Spleen (tissue), 11 donors: ENCODE measurements around the gene SRP68. TPM values are rescaled to one million over a fixed set of nuclear protein-coding genes. Genes with fewer than 3 reads are reported as not detected.

Experiments used
- DNase-seq: peaks from one replicate; pipeline ENCODE4 v3.0.0-alpha.2; 2020
- H3K27ac ChIP-seq, 8 donors: fragments of 200-600 bp; sonication (generic) in 7 of 8; 1 replicate in 4 of 8; 2 replicates in 4 of 8; pipeline versions ENCODE4 v1.5.0 to v1.8.0; 2016 to 2021; ENCODE audit warnings: inconsistent platforms in 4 of 8, mild to moderate bottlenecking in 4 of 8, moderate library complexity in 1 of 8
- H3K27me3 ChIP-seq, 7 donors: fragments of 200-600 bp; sonication (generic) in 6 of 7; replicated peaks in 1 of 7; 1 replicate in 4 of 7; 2 replicates in 3 of 7; pipeline versions ENCODE4 v1.5.0 to v1.8.0; 2016 to 2021; ENCODE audit warnings: inconsistent platforms in 3 of 7, mild to moderate bottlenecking in 1 of 7
- H3K36me3 ChIP-seq, 6 donors: fragments of 200-600 bp; sonication (generic) in 5 of 6; 1 replicate in 4 of 6; 2 replicates in 2 of 6; pipeline versions ENCODE4 v1.5.0 to v1.8.0; 2016 to 2021; ENCODE audit warnings: inconsistent platforms in 2 of 6
- H3K4me1 ChIP-seq, 6 donors: fragments of 200-600 bp; sonication (generic) in 5 of 6; 1 replicate in 3 of 6; 2 replicates in 3 of 6; pipeline versions ENCODE4 v1.5.0 to v1.8.0; 2016 to 2021; ENCODE audit warnings: inconsistent platforms in 3 of 6
- H3K4me3 ChIP-seq, 8 donors: fragments of 200-600 bp; sonication (generic) in 7 of 8; 1 replicate in 4 of 8; 2 replicates in 4 of 8; pipeline versions ENCODE4 v1.5.0 to v1.8.0; 2016 to 2021; ENCODE audit warnings: inconsistent platforms in 4 of 8, mild to moderate bottlenecking in 4 of 8, moderate library complexity in 2 of 8
- H3K9me3 ChIP-seq, 8 donors: fragments of 200-600 bp; sonication (generic) in 7 of 8; 1 replicate in 4 of 8; 2 replicates in 4 of 8; pipeline versions ENCODE4 v1.5.0 to v1.8.0; 2016 to 2021; ENCODE audit warnings: inconsistent platforms in 4 of 8
- POLR2A ChIP-seq, 3 donors: fragments of 450-650 bp; IDR thresholded peaks; one replicate each; pipeline ENCODE4 v1.5.1; 2017; ENCODE audit warnings: antibody characterized with exemption in 3 of 3, mild to moderate bottlenecking in 1 of 3
- POLR2AphosphoS5 ChIP-seq, 3 donors: sonication (generic); formaldehyde crosslinking; IDR thresholded peaks; one replicate each; pipeline ENCODE4 v1.5.1; 2017; ENCODE audit warnings: antibody characterized with exemption in 3 of 3
- WGBS, 5 donors: extraction: QIAGEN DNeasy Blood & Tissue Kit in 3 of 5; methylation state at CpG; one replicate each; pipeline versions ENCODE4 v1.1.5 to v1.1.7; 2013 to 2018; 5-methylcytosine and 5-hydroxymethylcytosine counted together
- intact Hi-C: fragments of 100-400 bp; cut with DNase I; formaldehyde crosslinking; loops from one replicate; pipeline ENCODE4 v1.15.0; 2023; ENCODE audit warnings: low total_unique reads
- polyA plus RNA-seq, 3 donors: library from polyadenylated mRNA; stranded (reverse); fragments of 200-250 nt; gene quantifications; one replicate each; pipeline ENCODE4 v1.2.1, GENCODE V29; 2013
- total RNA-seq, 7 donors: library from RNA; depleted of rRNA in 3 of 7; stranded (reverse); fragments of >200 nt in 3 of 7; fragmentation: NEBNext Ultra II Directional in 4 of 7; extraction: Animal tissue kit (Norgen Biotek cat#: 25700) in 4 of 7; gene quantifications; one replicate each; pipeline versions ENCODE4 v1.1.0 to v1.2.1, GENCODE V29; 2016 to 2021
- TF ChIP-seq, protein P1 (sequence below), 11 experiments: fragments of 200-600 bp in 7 of 11; fragments of 450-650 bp in 4 of 11; sonication (generic) in 4 of 11; IDR thresholded peaks in 8 of 11; conservative IDR thresholded peaks in 3 of 11; 1 replicate in 7 of 11; 2 replicates in 4 of 11; pipeline versions ENCODE4 v1.4.0 to v1.8.0; 2016 to 2021; ENCODE audit warnings: antibody characterized with exemption in 11 of 11, inconsistent platforms in 4 of 11, mild to moderate bottlenecking in 1 of 11
- donor health status: healthy with polysubstance abuse.
- donor health status: DM: no; HTN: no; CAD: no; lungs with moderate emphysema.
- donor health status: DM: no; HTN: no; CAD: no.
- donor health status: Bipolar disorder and iron deficiency.
- donor health status: healthy.
- donor health status: DM: no; HTN: no; CAD: no.
- donor health status: DM: yes; HTN: yes; CAD: no.

Gene SRP68
- total and polyA plus RNA-seq, 10 donors: 24.5 to 62.0 (median 49.4) TPM

DNA sequence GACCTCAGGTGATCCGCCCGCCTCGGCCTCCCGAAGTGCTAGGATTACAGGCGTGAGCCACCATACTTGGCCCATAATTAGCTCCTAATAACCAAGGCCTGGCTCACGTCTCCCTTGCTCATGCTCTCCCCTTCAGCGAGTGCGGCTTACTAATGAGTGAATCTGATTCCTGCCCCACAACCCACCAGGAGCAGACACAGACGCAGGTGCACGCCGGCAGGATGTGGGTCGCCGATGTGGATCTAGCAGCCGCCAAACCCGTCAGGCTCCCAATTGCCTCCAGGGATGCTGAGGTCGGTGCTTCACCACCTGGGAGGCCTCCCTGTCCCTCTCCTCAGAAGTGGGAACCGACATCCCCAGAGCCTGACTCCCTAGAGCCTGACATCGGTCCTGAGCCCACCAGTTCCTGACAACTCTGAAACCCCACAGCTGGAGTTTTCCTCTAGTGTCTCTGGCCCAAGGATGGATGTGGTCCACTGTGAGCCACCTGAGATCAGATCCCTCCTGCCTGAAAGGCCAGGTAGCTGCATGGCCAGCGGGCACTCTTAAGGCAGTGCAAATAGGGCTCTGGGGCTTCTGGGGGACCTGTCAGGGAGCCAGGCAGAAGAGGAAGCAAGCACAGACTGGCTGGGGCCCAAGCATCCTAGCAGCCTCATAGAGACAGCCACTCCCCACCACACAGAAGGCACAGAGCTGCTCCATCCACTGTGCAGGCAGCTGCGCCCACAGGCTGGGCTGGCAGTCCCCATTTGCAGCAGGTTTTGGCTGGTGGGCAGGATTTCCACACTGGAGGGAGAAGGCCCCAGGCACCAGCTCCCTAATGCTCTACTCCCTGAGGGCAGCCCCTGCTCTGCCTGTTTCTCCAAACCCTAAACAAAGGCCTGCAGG is 20.5 kb upstream of the SRP68 start:
- Histone ChIP-seq H3K27ac (no peak overlapping the region), H3K27me3 (no peaks in the 10 kb centered on the region), H3K9me3 (no peaks in the 10 kb centered on the region), H3K4me1 (peaks cover 0 to 9% (median 0%) of the 10 kb centered on the region in 6 donors), H3K4me3 (no peak overlapping the region), H3K36me3 (peaks cover 0 to 100% (median 95%) of the 10 kb centered on the region in 6 donors)
- intact Hi-C loops: no loop called here
- 92 to 95% (median 94%) methylated on average over 16 to 20 of the region's 20 CpGs for WGBS, 5 donors
- peak; percentile 18 for DNase-seq
- TF ChIP-seq POLR2A (IDR thresholded peaks at IDR 0.05): no peak
- TF ChIP-seq, protein P1, sequence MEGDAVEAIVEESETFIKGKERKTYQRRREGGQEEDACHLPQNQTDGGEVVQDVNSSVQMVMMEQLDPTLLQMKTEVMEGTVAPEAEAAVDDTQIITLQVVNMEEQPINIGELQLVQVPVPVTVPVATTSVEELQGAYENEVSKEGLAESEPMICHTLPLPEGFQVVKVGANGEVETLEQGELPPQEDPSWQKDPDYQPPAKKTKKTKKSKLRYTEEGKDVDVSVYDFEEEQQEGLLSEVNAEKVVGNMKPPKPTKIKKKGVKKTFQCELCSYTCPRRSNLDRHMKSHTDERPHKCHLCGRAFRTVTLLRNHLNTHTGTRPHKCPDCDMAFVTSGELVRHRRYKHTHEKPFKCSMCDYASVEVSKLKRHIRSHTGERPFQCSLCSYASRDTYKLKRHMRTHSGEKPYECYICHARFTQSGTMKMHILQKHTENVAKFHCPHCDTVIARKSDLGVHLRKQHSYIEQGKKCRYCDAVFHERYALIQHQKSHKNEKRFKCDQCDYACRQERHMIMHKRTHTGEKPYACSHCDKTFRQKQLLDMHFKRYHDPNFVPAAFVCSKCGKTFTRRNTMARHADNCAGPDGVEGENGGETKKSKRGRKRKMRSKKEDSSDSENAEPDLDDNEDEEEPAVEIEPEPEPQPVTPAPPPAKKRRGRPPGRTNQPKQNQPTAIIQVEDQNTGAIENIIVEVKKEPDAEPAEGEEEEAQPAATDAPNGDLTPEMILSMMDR (IDR thresholded peaks at IDR 0.05 in 8 of 11, conservative IDR thresholded peaks at IDR 0.05 in 3 of 11): no peak
- TF ChIP-seq POLR2AphosphoS5 (IDR thresholded peaks at IDR 0.05): peak in 1 of 3 donors; percentile 12

DNA sequence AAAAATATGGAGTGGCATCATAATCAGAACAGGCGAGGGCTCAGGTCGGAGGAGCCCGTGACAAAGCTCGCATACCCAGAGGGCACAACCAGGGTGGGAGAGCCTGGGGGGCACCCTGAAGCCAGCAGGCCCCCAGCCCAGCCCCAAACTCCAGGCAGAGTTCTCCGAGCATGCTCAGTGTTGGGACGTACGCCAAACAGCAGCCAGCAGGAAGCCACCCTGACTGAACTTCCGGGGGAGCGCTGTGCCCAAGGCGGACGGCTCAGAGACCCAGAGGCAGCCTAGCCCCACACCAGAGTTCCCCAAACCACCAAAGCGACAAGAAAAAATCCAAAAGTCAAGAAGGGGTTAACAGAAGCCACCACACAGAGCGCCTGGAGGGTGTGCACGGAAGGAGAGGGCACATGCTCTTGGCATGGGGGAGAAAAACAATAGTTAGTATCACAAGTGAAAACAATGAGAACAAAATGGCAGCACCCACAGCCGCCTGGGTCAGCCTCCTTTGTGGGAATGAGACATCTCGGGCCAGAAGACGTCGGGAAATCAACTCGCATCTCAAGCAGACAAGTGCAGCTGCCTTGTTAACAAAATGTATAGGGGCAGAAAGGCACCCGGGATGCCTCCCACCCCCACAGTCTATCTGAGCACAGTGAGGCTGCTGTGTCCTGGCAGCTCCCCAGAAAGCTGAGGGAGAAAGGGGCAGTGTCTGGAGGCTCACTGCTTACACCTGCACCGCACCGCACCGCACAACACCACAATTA is 19.4 kb upstream of the SRP68 start:
- no peak for DNase-seq
- 67 to 80% (median 74%) methylated on average over 19 to 23 of the region's 23 CpGs for WGBS, 5 donors
- TF ChIP-seq, protein P1 (IDR thresholded peaks at IDR 0.05 in 8 of 11, conservative IDR thresholded peaks at IDR 0.05 in 3 of 11): no peak
- TF ChIP-seq POLR2AphosphoS5 (IDR thresholded peaks at IDR 0.05) (no peak), POLR2A (IDR thresholded peaks at IDR 0.05) (no peak)

DNA sequence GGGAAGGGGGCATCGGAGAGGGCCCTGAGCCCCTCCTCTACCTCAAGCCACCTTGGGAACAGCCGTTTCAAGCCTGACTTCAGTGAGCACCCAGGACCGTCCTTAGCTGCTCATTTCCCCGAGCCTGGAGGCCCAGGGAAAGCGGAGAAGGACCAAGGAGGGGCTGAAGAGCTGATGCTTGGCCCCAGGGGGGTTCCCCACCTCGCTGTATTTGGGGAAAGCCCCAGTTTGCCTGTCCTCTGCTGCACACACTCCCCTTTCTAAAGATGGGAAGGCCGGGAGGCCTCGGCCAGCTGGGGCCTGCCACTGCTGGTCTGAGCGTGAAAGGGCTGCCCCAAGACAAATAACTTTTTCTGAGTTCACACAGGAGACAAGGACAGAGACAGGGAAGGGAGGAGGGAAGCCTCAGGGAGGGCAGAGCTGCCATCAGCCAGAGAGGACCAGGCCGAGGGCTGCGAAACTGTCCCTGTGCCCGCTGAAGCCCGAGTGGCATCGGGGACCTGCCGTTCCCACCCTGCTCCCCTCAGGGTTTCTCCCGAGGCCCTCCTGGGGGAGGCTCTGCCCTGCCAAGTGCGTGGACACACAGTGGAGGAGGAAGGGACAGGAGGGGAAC is 18.3 kb upstream of the SRP68 start:
- Histone ChIP-seq H3K9me3 (no peaks in the 10 kb centered on the region), H3K4me1 (peaks cover 0 to 9% (median 0%) of the 10 kb centered on the region in 6 donors), H3K4me3 (no peak overlapping the region), H3K27ac (no peak overlapping the region), H3K27me3 (no peaks in the 10 kb centered on the region), H3K36me3 (peaks cover 0 to 100% (median 94%) of the 10 kb centered on the region in 6 donors)
- WGBS, 5 donors: 88 to 95% (median 93%) methylated on average over 14 to 17 of the region's 17 CpGs
- intact Hi-C loops: no loop called here
- TF ChIP-seq, protein P1 (IDR thresholded peaks at IDR 0.05 in 8 of 11, conservative IDR thresholded peaks at IDR 0.05 in 3 of 11): no peak
- TF ChIP-seq POLR2AphosphoS5 (IDR thresholded peaks at IDR 0.05) (no peak), POLR2A (IDR thresholded peaks at IDR 0.05) (no peak)
- DNase-seq: no peak

More for the DNA sequence above, 19.4 kb upstream of the SRP68 start:
- Histone ChIP-seq H3K27ac (peak overlapping the region in 1 of 8 donors; percentile 5), H3K9me3 (no peaks in the 10 kb centered on the region), H3K4me3 (no peak overlapping the region), H3K4me1 (peaks cover 0 to 9% (median 0%) of the 10 kb centered on the region in 6 donors), H3K27me3 (no peaks in the 10 kb centered on the region), H3K36me3 (peaks cover 0 to 100% (median 95%) of the 10 kb centered on the region in 6 donors)
- intact Hi-C loops: no loop called here
